ENCODE measurements around the gene SLC26A2. TPM values are rescaled to one million over a fixed set of nuclear protein-coding genes. Genes with fewer than 3 reads are reported as not detected.

SLC26A2 gene
- total RNA-seq, 4 donors from 2014 or later, result 3.0 to 9.9 (median 6.9) TPM

DNA sequence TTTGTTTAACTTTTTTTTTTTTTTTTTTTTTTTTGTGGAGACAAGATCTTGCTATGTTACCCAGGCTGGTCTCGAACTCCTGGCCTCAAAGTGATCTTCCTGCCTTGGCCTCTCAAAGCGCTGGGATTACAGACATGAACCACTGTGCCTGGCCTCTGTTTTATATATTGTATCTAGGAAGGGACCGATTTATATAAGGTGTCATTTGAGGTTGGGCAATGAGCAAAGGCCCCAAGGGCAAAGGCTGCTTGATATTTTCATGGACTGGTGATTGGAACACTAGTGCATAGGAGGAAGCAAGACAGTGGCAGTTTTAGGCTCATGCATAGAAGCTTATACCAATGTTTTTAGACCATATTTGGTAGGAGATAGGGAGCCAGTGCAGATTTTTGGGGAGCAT, 3.2 kb downstream of the SLC26A2 start:
- H3K4me1 ChIP-seq, result peaks cover 8 to 15% of the 10 kb centered on the region in 2 donors
- no peak for ATAC-seq
- no peak overlapping the region for H3K4me3 ChIP-seq
- H3K27ac ChIP-seq, result no peak overlapping the region
- in situ Hi-C loops (cut with MboI; ENCODE audit: low sequenced_read_pairs in 4 of 4) (no loop called here), intact Hi-C loops (cut with DNase I; ENCODE audit: low total_unique reads) (loop anchor here (5.0 kb wide), 1 partner anchor 106 kb away; no protein-coding TSS in a partner anchor)
- no peaks in the 10 kb centered on the region for H3K9me3 ChIP-seq
- TF ChIP-seq, protein P1, sequence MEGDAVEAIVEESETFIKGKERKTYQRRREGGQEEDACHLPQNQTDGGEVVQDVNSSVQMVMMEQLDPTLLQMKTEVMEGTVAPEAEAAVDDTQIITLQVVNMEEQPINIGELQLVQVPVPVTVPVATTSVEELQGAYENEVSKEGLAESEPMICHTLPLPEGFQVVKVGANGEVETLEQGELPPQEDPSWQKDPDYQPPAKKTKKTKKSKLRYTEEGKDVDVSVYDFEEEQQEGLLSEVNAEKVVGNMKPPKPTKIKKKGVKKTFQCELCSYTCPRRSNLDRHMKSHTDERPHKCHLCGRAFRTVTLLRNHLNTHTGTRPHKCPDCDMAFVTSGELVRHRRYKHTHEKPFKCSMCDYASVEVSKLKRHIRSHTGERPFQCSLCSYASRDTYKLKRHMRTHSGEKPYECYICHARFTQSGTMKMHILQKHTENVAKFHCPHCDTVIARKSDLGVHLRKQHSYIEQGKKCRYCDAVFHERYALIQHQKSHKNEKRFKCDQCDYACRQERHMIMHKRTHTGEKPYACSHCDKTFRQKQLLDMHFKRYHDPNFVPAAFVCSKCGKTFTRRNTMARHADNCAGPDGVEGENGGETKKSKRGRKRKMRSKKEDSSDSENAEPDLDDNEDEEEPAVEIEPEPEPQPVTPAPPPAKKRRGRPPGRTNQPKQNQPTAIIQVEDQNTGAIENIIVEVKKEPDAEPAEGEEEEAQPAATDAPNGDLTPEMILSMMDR (IDR thresholded peaks at IDR 0.05 in 4 of 5, conservative IDR thresholded peaks at IDR 0.05 in 1 of 5), result no peak
- TF ChIP-seq POLR2A (IDR thresholded peaks at IDR 0.05), result no peak
- H3K27me3 ChIP-seq, result no peaks in the 10 kb centered on the region
- no peaks in the 10 kb centered on the region for H3K36me3 ChIP-seq
- DNase-seq, result no peak

DNA sequence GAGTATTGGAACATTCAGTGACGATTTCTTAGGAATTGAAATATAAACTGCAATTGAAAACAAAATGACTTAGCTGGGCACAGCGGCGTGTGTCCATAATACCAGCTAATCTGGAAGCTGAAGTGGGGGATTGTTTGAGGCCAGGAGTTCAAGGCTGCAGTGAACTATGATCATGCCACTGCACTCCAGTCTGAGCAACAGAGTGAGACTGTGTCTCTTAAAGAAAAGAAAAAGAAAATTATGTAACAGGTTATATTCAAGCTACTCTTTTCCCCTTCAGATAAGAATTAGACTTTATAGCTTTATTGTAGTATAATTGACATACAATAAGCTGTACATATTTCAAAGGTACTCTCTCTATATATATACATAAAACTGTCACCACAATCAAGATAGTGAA, 6.4 kb downstream of the SLC26A2 start:
- Histone ChIP-seq H3K4me1 (no peaks in the 10 kb centered on the region), H3K27me3 (no peaks in the 10 kb centered on the region), H3K4me3 (no peak overlapping the region), H3K36me3 (no peaks in the 10 kb centered on the region), H3K9me3 (no peaks in the 10 kb centered on the region), H3K27ac (no peak overlapping the region)
- ATAC-seq (no peak), DNase-seq (no peak)
- in situ Hi-C loops (cut with MboI; ENCODE audit: low sequenced_read_pairs in 4 of 4) (no loop called here), intact Hi-C loops (cut with DNase I; ENCODE audit: low total_unique reads) (no loop called here)
- TF ChIP-seq POLR2A (IDR thresholded peaks at IDR 0.05), result no peak
- TF ChIP-seq, protein P1 (IDR thresholded peaks at IDR 0.05 in 4 of 5, conservative IDR thresholded peaks at IDR 0.05 in 1 of 5), result no peak

DNA sequence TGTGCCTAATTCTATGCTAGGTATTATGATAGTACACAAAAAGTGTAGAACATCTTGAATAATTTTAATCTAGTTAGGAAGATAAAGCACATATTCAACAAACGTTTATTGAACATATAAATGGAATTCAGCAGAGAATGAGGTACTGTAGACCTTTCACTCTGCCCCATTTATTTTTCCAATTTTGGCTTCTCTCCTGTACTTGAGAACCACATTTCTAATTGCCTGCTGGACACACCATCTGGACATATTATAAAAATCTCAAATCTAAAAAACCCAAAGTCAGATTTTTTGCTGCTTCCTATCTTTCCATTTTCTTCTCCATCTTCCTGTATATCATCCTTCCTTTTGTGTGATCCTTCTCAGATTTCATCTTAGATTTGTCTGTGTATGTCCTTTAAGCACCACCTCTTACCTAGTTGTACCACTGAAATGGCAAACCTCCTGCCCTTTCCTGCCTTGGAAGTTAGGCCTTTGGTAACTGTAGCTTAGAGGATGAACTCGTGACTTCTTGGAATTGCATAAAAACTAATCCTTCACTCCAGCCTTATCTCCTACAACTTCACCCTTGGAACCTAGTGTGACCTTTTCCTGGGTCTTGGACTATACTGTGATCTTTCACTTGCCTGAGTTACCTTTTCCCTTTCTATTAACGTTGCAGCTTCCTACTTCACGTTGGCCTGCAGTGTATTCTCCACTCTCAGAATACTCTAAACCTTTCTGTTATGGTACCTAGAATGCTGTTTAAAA, 8.8 kb downstream of the SLC26A2 start:
- Histone ChIP-seq H3K4me3 (no peak overlapping the region), H3K27me3 (no peaks in the 10 kb centered on the region), H3K27ac (no peak overlapping the region), H3K4me1 (no peaks in the 10 kb centered on the region), H3K36me3 (no peaks in the 10 kb centered on the region), H3K9me3 (no peaks in the 10 kb centered on the region)
- DNase-seq (no peak), ATAC-seq (no peak)
- in situ Hi-C loops (cut with MboI; ENCODE audit: low sequenced_read_pairs in 4 of 4) (no loop called here), intact Hi-C loops (cut with DNase I; ENCODE audit: low total_unique reads) (no loop called here)
- TF ChIP-seq, protein P1 (IDR thresholded peaks at IDR 0.05 in 4 of 5, conservative IDR thresholded peaks at IDR 0.05 in 1 of 5), result no peak
- TF ChIP-seq POLR2A (IDR thresholded peaks at IDR 0.05), result no peak

DNA sequence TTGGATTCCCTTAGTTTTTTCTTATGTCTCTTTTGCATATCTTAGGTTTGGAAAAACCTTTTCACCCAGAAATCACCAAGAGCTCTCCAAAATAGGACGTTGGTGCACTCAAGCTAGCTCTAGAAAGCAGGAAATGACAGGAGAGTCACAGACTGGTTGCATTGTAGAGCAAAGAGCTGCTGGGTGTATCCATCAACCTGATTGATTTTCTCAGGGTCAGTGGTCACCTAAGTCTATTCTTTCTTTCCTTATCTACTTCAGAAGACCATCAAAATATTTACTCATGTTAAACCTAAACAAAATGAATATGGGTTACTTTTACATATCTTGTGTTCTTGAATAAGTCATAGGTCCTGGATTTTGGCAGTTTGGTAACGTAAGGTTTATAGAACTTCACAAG, 14.9 kb downstream of the SLC26A2 start:
- H3K27ac ChIP-seq, result no peak overlapping the region
- no peaks in the 10 kb centered on the region for H3K27me3 ChIP-seq
- H3K4me3 ChIP-seq, result no peak overlapping the region
- ATAC-seq (no peak), DNase-seq (no peak)
- H3K9me3 ChIP-seq, result no peaks in the 10 kb centered on the region
- peaks cover 0 to 16% of the 10 kb centered on the region in 2 donors for H3K36me3 ChIP-seq
- no peak for TF ChIP-seq POLR2A (IDR thresholded peaks at IDR 0.05)
- TF ChIP-seq, protein P1 (IDR thresholded peaks at IDR 0.05 in 4 of 5, conservative IDR thresholded peaks at IDR 0.05 in 1 of 5), result no peak
- H3K4me1 ChIP-seq, result no peaks in the 10 kb centered on the region
- in situ Hi-C loops (cut with MboI; ENCODE audit: low sequenced_read_pairs in 4 of 4), result no loop called here
- intact Hi-C loops (cut with DNase I; ENCODE audit: low total_unique reads), result loop anchor here (5.0 kb wide), 1 partner anchor 38 kb away; no protein-coding TSS in a partner anchor
